Measurements from ENCODE around the gene PPP2R5C.

The PPP2R5C gene

GRCh38 chr14:101755591-101756324 lies 5.8 kb upstream of the PPP2R5C start:
- no peak for DNase-seq (ENCODE audit: low read depth)

DNA sequence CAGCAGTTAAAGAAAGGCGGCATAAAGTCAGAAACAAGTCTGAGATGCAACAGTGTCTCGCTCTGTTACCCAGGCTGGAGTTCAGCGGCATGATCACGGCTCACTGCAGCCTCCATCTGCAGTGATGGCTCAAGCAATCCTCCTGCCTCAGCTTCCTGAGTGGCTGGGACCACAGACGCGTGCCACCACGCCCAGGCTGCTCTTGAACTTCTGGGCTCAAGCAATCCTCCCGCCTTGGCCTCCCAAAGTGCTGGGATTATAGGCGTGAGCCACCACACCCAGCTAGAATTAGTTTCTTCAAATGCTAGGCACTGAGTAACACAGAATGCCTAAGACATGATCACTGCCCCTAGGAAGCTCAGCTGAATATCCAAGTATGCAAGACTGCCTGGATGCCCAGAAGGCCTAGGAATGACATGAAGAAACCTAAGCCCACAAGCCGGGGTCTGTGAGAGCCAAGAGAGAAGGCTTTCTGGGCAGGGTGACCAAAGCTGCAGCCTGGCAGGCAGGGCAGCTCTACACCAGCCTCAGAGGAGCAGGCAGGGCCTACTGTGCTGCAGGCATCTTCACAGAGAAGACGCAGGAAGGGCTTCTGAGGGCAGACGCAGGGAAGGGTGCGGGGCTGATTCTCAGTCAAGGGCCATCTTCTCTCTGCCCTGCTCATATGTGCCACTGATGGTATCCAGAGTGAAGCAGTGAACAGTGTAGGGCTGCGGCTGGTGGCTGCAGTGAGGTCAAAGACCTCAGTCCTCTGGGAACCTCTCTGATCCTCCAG lies 4.3 kb upstream of the PPP2R5C start:
- no peak for DNase-seq (ENCODE audit: low read depth)

GRCh38 chr14:101757839-101758211 lies 3.7 kb upstream of the PPP2R5C start:
- no peak for DNase-seq (ENCODE audit: low read depth)

GRCh38 chr14:101758913-101759593 lies 2.5 kb upstream of the PPP2R5C start:
- no peak for DNase-seq (ENCODE audit: low read depth)

DNA sequence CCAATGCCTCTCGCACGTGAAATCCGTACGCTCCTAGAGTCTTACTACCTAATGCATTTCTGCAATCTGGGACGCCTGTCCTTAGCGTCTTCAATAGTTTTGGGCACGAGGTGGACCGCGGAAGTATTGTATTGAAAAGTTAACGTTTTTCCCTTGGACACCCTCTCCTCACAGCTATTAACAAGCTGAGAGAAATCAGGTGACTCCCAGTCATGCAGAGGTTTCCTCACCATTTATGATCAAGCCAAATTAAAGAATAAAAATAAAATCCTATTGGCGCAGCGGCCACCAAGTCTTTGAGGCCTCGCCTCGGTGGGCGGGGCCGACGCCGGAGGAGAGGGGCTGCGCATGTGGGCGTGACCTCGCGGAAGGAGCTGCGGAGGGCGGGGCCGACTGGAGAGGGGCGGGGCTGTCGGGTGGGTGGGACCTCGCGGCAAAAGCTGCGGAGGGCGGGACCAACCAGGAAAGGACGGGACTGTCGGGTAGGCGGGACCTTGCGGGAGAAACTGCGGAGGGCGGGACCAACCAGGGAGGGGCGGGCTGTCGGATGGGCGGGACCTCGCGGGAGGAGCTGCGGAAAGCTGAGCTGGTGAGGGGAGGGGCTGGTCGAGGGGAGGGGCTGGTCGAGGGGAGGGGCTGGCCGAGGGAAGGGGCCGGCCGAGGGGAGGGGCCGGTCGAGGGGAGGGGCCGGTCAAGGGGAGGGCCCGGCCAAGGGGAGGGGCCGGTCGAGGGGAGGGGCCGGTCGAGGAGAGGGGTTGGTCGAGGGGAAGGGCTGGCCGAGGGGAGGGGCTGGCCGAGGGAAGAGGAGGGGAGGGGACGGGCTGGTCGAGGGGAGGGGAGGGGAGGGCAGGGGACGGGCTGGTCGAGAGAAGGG lies 1.1 kb upstream of the PPP2R5C start:
- peak; percentile 94 for DNase-seq (ENCODE audit: low read depth)

DNA sequence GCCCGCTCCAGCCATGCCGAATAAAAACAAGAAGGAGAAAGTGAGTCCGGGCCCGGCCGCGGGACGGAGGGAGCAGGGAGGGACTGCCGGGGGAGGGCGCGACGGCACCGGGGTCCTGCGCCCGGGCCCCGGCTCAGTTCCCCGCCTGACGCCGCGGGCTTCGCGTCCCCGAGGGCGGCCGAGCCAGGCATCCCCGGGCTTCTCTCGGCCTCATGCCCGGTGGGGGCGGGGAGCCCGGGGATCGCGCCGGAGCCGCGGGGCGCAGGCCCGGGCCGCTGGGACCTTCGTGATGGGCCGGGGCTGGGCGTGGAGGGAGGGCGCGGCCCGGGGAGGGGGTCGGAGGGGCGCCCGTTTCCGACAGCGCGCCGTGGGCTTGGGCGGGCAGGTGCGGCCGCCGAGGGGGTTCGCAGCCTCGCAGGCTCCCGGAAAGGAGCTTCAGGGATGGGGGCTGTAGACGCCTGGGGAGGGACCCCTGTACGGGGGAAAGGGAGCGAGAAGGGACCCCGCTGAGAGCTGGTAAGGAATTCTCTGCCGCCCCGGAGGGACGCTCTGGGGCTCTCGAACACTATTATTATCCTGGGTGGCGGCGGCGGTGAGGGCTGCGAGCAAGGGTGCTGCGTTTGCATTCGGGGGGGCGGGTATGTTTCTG lies 496 bp downstream of the PPP2R5C start:
- no peak for DNase-seq (ENCODE audit: low read depth)

DNA sequence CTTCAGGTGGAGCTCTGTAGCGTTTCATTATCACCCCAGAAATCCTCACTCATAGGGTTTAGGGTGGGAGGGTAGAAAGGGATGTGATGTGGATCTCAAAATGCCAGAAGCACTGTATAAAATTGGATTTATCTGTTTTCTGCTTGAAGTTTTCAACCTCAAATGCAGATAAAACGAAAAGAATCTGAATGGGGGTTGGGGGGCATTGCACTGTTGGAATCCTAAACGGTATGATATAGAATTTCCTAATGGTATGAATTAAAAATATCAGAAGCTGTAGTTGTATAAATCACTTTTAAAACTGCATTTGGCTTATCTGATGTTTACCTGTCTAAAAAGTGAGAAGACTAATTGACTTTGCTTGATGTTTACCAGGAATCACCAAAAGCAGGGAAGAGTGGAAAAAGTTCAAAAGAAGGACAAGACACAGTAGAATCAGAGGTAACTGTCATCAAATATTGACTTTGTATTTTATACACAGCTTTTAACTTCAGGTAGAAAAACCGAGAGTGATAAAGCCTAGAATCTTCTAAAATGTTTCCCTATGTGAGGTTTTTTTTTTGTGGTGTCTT lies 1.1 kb downstream of the PPP2R5C start:
- no peak for DNase-seq (ENCODE audit: low read depth)

- DNase-seq (ENCODE audit: low read depth): no peak
These were observed 2.6 kb downstream of the PPP2R5C start for GRCh38 chr14:101763941-101764709.

GRCh38 chr14:101767618-101768362 lies 6.3 kb downstream of the PPP2R5C start:
- DNase-seq (ENCODE audit: low read depth): no peak

GRCh38 chr14:101770183-101770582 lies 8.7 kb downstream of the PPP2R5C start:
- DNase-seq (ENCODE audit: low read depth): no peak

GRCh38 chr14:101772770-101773169 lies 11.3 kb downstream of the PPP2R5C start:
- no peak for DNase-seq (ENCODE audit: low read depth)

- DNase-seq (ENCODE audit: low read depth): no peak
These were observed 11.9 kb downstream of the PPP2R5C start for GRCh38 chr14:101773378-101773777.

DNA sequence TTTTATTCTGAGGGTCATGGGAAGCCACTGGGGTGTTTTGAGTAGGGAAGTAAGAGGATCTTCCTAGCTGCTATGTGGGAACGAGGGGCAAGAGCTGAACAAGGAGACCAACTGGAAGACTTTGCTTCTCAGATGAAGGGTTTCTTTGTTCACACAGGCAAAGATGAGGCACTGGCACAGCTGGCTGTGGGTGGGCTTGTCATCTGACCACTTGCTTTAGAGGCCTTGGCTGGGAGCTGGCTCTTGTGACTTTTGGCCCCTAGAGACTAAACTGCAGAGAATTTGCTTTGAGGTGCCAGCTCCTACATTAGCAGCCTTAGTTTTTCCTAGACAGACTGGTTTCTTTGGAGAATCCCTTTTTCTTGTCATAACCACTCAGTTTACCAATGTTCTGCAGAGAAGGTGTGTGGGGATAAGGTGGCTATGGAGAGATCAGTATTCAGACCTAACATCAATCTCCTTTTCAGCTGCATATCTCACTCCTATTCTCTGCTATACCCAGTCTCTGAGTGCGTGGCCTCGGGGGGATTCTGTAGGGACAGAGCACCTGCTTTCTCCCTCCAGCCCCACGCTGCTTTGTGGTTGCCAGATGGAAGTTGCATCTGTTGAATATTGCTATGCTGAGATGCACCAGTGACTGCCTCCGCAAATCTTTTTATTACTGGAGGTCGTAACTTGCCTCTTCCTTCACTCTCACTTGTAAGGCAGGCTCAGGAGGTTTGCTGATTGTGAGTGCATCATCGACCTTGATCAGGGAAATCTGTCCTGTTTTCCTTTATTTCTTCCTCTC lies 12.7 kb downstream of the PPP2R5C start:
- no peak for DNase-seq (ENCODE audit: low read depth)

GRCh38 chr14:101774814-101775213 lies 13.3 kb downstream of the PPP2R5C start:
- DNase-seq (ENCODE audit: low read depth): no peak

DNA sequence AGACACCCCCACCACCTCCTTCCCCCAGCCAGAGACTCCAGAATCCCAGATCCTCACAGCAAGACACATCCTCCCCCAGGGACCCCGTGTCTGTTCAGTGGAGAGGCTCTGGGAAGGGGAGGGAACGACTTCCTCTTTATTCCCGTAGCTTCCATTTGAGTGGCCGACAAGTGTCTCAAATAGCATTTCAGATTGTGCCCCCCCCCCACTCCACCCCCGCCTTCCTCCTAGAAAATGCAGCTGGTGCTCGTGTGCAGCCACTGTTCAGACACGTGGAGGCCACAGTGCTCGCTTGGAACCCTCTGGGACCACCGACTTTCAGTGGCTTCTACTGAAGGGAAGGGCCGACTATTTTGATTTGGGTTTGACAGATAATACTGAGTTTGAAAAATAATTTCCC lies 14.3 kb downstream of the PPP2R5C start:
- DNase-seq (ENCODE audit: low read depth): no peak

DNA sequence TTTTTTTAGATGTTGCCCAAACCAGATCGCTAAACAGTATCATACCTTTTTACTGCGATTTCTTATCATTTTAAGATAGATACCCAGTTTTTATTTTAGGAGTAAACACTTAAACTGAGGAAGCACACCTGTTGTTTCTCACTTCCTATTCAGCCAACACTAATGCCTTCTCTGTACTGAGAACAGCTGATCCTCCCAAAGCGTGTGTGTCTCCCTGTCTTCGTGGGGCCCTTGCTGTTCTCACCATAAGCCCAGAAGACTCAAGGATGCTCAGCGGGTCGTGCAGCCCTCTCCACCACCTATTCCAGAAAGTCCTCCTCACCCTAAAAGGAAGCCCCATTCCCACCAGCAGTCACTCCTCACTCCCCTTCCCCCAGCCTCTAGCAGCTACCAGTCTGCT lies 14.8 kb downstream of the PPP2R5C start:
- DNase-seq (ENCODE audit: low read depth): no peak

DNA sequence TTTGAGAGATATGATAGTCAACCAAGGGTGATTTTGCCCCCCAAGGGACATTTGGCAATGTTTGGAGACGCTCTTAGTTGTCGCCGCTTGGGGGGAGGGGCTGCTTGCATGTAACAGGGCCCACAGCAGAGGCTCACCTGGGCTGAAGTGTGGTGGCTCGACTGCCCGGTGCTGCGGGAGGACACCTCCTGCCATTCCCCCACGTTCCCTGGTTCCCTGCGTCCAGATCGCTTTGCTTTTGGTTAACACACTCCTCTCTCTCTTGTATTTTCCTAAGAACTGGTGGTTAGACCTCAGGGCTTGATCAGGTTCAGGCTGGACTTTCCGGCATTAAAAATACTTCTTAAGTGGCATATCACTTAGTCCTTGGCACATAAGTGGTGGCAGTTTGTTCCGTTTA lies 18.9 kb downstream of the PPP2R5C start:
- no peak for DNase-seq (ENCODE audit: low read depth)

GRCh38 chr14:101780887-101781239 lies 19.4 kb downstream of the PPP2R5C start:
- no peak for DNase-seq (ENCODE audit: low read depth)

Data from GM04504 (cell line).